CD14-positive monocyte (primary cell): Measurements from ENCODE around the gene TMUB1. TPM values are rescaled to one million over a fixed set of nuclear protein-coding genes. Genes with fewer than 3 reads are reported as not detected.

ENCODE experiments used
- DNase-seq, 3 donors: peaks; one replicate each; pipeline ENCODE4 v3.0.0-alpha.2; 2011 to 2022
- H2AFZ ChIP-seq: 2 replicates; pipeline ENCODE4 v1.6.0; 2012; ENCODE audit warnings: mild to moderate bottlenecking, low read depth, low read length, inconsistent platforms; ENCODE audit not compliant: insufficient read depth, poor library complexity, severe bottlenecking
- H3K27ac ChIP-seq, 2 donors: 1 replicate in 1 of 2; 2 replicates in 1 of 2; pipeline ENCODE4 v1.5.1; 2012 to 2013; ENCODE audit warnings: low read length in 2 of 2, control low read depth in 1 of 2, inconsistent platforms in 1 of 2, low read depth in 1 of 2, mild to moderate bottlenecking in 1 of 2
- H3K27me3 ChIP-seq, 2 donors: one replicate each; pipeline versions ENCODE4 v1.6.0 to v1.6.1; 2011 to 2013; ENCODE audit warnings: low read length in 2 of 2; ENCODE audit not compliant: control insufficient read depth in 2 of 2, insufficient read depth in 2 of 2
- H3K36me3 ChIP-seq, 2 donors: replicated peaks in 1 of 2; 1 replicate in 1 of 2; 2 replicates in 1 of 2; pipeline versions ENCODE4 v1.5.1 to v1.6.1; 2012 to 2013; ENCODE audit warnings: low read length in 2 of 2, control low read depth in 1 of 2, inconsistent platforms in 1 of 2, mild to moderate bottlenecking in 1 of 2; ENCODE audit not compliant: insufficient read depth in 2 of 2, control insufficient read depth in 1 of 2
- H3K4me1 ChIP-seq, 2 donors: 1 replicate in 1 of 2; 2 replicates in 1 of 2; pipeline versions ENCODE4 v1.5.1 to v1.6.1; 2012 to 2013; ENCODE audit warnings: low read length in 2 of 2, control low read depth in 1 of 2, inconsistent platforms in 1 of 2, mild to moderate bottlenecking in 1 of 2, moderate library complexity in 1 of 2; ENCODE audit not compliant: insufficient read depth in 2 of 2, control insufficient read depth in 1 of 2
- H3K4me2 ChIP-seq: replicated peaks from 2 replicates; pipeline ENCODE3; 2012; ENCODE audit warnings: low read length, moderate library complexity, mild to moderate bottlenecking; ENCODE audit not compliant: poor library complexity, severe bottlenecking; ENCODE audit errors: extremely low read depth
- H3K4me3 ChIP-seq, 3 experiments: fragments of 200-600 bp in 1 of 3; sonication (generic) in 1 of 3; replicated peaks in 1 of 3; 1 replicate in 2 of 3; 2 replicates in 1 of 3; pipeline ENCODE4 v1.5.1; 2011 to 2013; ENCODE audit warnings: low read length in 3 of 3, mild to moderate bottlenecking in 3 of 3, control low read depth in 2 of 3, low read depth in 2 of 3, inconsistent platforms in 1 of 3, moderate library complexity in 1 of 3
- H3K79me2 ChIP-seq: 2 replicates; pipeline ENCODE4 v1.6.0; 2012; ENCODE audit warnings: mild to moderate bottlenecking, control low read depth, inconsistent platforms, low read length, moderate library complexity; ENCODE audit not compliant: insufficient read depth
- H3K9ac ChIP-seq: 2 replicates; pipeline ENCODE4 v1.6.0; 2017; ENCODE audit warnings: low read length, mild to moderate bottlenecking; ENCODE audit not compliant: insufficient read depth, poor library complexity, severe bottlenecking
- H3K9me3 ChIP-seq, 2 donors: replicated peaks in 1 of 2; 1 replicate in 1 of 2; 2 replicates in 1 of 2; pipeline versions ENCODE4 v1.5.1 to v1.6.1; 2012 to 2013; ENCODE audit warnings: low read length in 2 of 2, control low read depth in 1 of 2; ENCODE audit not compliant: control insufficient read depth in 1 of 2, insufficient read depth in 1 of 2
- H4K20me1 ChIP-seq: 2 replicates; pipeline ENCODE4 v1.6.0; 2012; ENCODE audit warnings: mild to moderate bottlenecking, low read length, control low read depth, moderate library complexity; ENCODE audit not compliant: insufficient read depth
- H3K27ac Mint-ChIP-seq, 7 donors: one replicate each; pipeline ENCODE4 v1.8.0; 2020; ENCODE audit warnings: mild to moderate bottlenecking in 7 of 7, mixed read lengths in 7 of 7, moderate library complexity in 6 of 7, inconsistent platforms in 2 of 7
- H3K27me3 Mint-ChIP-seq, 3 donors: one replicate each; pipeline ENCODE4 v1.8.0; 2021 to 2022; ENCODE audit warnings: low read depth in 3 of 3, mild to moderate bottlenecking in 3 of 3, mixed read lengths in 3 of 3, moderate library complexity in 3 of 3, inconsistent platforms in 1 of 3
- H3K36me3 Mint-ChIP-seq, 2 donors: one replicate each; pipeline ENCODE4 v1.8.0; 2020; ENCODE audit warnings: mixed read lengths in 2 of 2, inconsistent platforms in 1 of 2, mild to moderate bottlenecking in 1 of 2
- H3K4me1 Mint-ChIP-seq: one replicate; pipeline ENCODE4 v1.8.0; 2020; ENCODE audit warnings: mild to moderate bottlenecking, mixed read lengths
- H3K4me3 Mint-ChIP-seq, 2 donors: one replicate each; pipeline ENCODE4 v1.8.0; 2020; ENCODE audit warnings: mild to moderate bottlenecking in 2 of 2, mixed read lengths in 2 of 2, moderate library complexity in 1 of 2
- H3K9me3 Mint-ChIP-seq, 7 donors: one replicate each; pipeline ENCODE4 v1.8.0; 2020 to 2022; ENCODE audit warnings: mixed read lengths in 7 of 7, mild to moderate bottlenecking in 6 of 7, moderate library complexity in 6 of 7, inconsistent platforms in 2 of 7
- CTCF ChIP-seq: fragments of 200-600 bp; IDR thresholded peaks from one replicate; pipeline ENCODE4 v1.8.0; 2022; ENCODE audit warnings: antibody characterized with exemption, mild to moderate bottlenecking
- WGBS: methylation state at CpG from one replicate; pipeline ENCODE4 v1.1.5; 2013; ENCODE audit warnings: missing lambda C conversion rate; ENCODE audit not compliant: insufficient coverage; 5-methylcytosine and 5-hydroxymethylcytosine counted together
- intact Hi-C, 2 donors: fragments of 100-400 bp; cut with micrococcal nuclease; formaldehyde crosslinking; loops; one replicate each; pipeline versions ENCODE4 v1.15.0 to v1.15.1; 2023
- polyA plus RNA-seq, 3 donors: library from polyadenylated mRNA; depleted of rRNA in 1 of 3; unstranded in 2 of 3; stranded (reverse) in 1 of 3; fragments of 300-500 nt in 2 of 3; fragments of >200 nt in 1 of 3; fragmentation: Illumina TruSeq in 2 of 3; gene quantifications; 1 replicate in 2 of 3; 2 replicates in 1 of 3; pipeline ENCODE4 v1.2.3, GENCODE V29; 2012 to 2021

TMUB1 gene
- polyA plus RNA-seq, 3 donors = 17.4 to 28.2 (median 19.8) TPM

- Histone ChIP-seq H3K4me2 (peak overlapping the region; percentile 98), H3K9me3 (no peaks in the 10 kb centered on the region), H3K79me2 (peaks cover 38% of the 10 kb centered on the region), H4K20me1 (peaks cover 43% of the 10 kb centered on the region), H2AFZ (peak overlapping the region; percentile 87), H3K36me3 (peaks cover 9 to 19% of the 10 kb centered on the region in 2 donors), H3K4me3 (peak overlapping the region; percentile 66 to 97 (median 94)), H3K9ac (peak overlapping the region; percentile 72), H3K27me3 (no peaks in the 10 kb centered on the region), H3K27ac (peak overlapping the region; percentile 82 to 89), H3K4me1 (peaks cover 35 to 43% of the 10 kb centered on the region in 2 donors)
- Mint-ChIP-seq H3K4me1 (peaks cover 36% of the 10 kb centered on the region), H3K27ac (peak overlapping the region; percentile 82 to 93 (median 89)), H3K36me3 (peaks cover 16 to 27% of the 10 kb centered on the region in 2 donors), H3K27me3 (peaks cover 0 to 2% (median 1%) of the 10 kb centered on the region in 3 donors), H3K4me3 (peak overlapping the region; percentile 93 to 98), H3K9me3 (no peaks in the 10 kb centered on the region)
- TF ChIP-seq CTCF = no peak
- peak in 1 of 3 donors; percentile 17 for DNase-seq
- WGBS = 4% methylated on average over 4 of the region's 18 CpGs
- intact Hi-C loops = loop anchor here (2.0 kb wide), 4 partner anchors 22 to 52 kb away; partner anchors contain the start of genes AGAP3 (in 1 of the 2) and FASTK (in 1 of the 2)
Observed at GRCh38 chr7:151058781-151059366, 24.4 kb downstream of the TMUB1 start.

- TF ChIP-seq CTCF = no peak
- DNase-seq = peak; percentile 97 to 99 (median 98)
- intact Hi-C loops = loop anchor here (2.0 kb wide), 4 partner anchors 23 to 53 kb away; partner anchors contain the start of genes AGAP3 (in 1 of the 2) and FASTK (in 1 of the 2)
- 3% methylated on average over 32 of the region's 46 CpGs for WGBS
- H3K4me3 Mint-ChIP-seq = peak overlapping the region; percentile 93 to 98
- H3K27me3 Mint-ChIP-seq = peaks cover 0 to 2% (median 1%) of the 10 kb centered on the region in 3 donors
- Histone ChIP-seq H4K20me1 (peaks cover 36% of the 10 kb centered on the region), H2AFZ (peak overlapping the region; percentile 87), H3K4me2 (peak overlapping the region; percentile 98), H3K4me1 (peaks cover 41 to 50% of the 10 kb centered on the region in 2 donors), H3K9ac (peak overlapping the region; percentile 59), H3K4me3 (peak overlapping the region; percentile 66 to 97 (median 94)), H3K9me3 (no peaks in the 10 kb centered on the region), H3K27me3 (no peaks in the 10 kb centered on the region), H3K27ac (peak overlapping the region; percentile 82 to 89), H3K79me2 (peaks cover 38% of the 10 kb centered on the region), H3K36me3 (peaks cover 4 to 13% of the 10 kb centered on the region in 2 donors)
- peaks cover 41% of the 10 kb centered on the region for H3K4me1 Mint-ChIP-seq
- H3K27ac Mint-ChIP-seq = peak overlapping the region; percentile 82 to 93 (median 89)
- H3K9me3 Mint-ChIP-seq = no peaks in the 10 kb centered on the region
- peaks cover 15 to 23% of the 10 kb centered on the region in 2 donors for H3K36me3 Mint-ChIP-seq
Observed at GRCh38 chr7:151057989-151058780, 25.1 kb downstream of the TMUB1 start.
